SJCRH30 (cell line): ENCODE measurements around the gene IGDCC3. TPM values are rescaled to one million over a fixed set of nuclear protein-coding genes. Genes with fewer than 3 reads are reported as not detected.

Source experiments
- DNase-seq, 2 experiments: peaks; one replicate each; pipeline ENCODE4 v3.0.0-alpha.2; 2015 to 2020
- H3K27ac ChIP-seq: fragments of 250-450 bp; sonication (Bioruptor Pico); 2 replicates; pipeline ENCODE4 v1.5.1; 2020; ENCODE audit warnings: mild to moderate bottlenecking, moderate library complexity
- H3K27me3 ChIP-seq: fragments of 250-450 bp; sonication (Bioruptor Pico); 2 replicates; pipeline ENCODE4 v1.5.1; 2020; ENCODE audit warnings: mild to moderate bottlenecking, moderate library complexity
- H3K36me3 ChIP-seq: fragments of 250-450 bp; sonication (Bioruptor Pico); 2 replicates; pipeline ENCODE4 v1.5.1; 2020; ENCODE audit warnings: mild to moderate bottlenecking, moderate library complexity
- H3K4me1 ChIP-seq: fragments of 250-450 bp; sonication (Bioruptor Pico); 2 replicates; pipeline ENCODE4 v1.5.1; 2020; ENCODE audit warnings: mild to moderate bottlenecking, moderate library complexity
- H3K4me3 ChIP-seq: fragments of 250-450 bp; sonication (Bioruptor Pico); 2 replicates; pipeline ENCODE4 v1.5.1; 2020; ENCODE audit warnings: mild to moderate bottlenecking, moderate library complexity
- H3K9me3 ChIP-seq: fragments of 250-450 bp; sonication (Bioruptor Pico); replicated peaks from 2 replicates; pipeline ENCODE4 v1.5.1; 2020; ENCODE audit warnings: mild to moderate bottlenecking, moderate library complexity
- total RNA-seq: library from RNA; depleted of rRNA; stranded (reverse); fragments of >200 nt; shearing (Covaris generic); gene quantifications from 2 replicates; pipeline ENCODE4 v1.2.3, GENCODE V29; 2014

The IGDCC3 gene
- total RNA-seq, 1 experiment from 2014 or later, result 8.7 TPM

DNA sequence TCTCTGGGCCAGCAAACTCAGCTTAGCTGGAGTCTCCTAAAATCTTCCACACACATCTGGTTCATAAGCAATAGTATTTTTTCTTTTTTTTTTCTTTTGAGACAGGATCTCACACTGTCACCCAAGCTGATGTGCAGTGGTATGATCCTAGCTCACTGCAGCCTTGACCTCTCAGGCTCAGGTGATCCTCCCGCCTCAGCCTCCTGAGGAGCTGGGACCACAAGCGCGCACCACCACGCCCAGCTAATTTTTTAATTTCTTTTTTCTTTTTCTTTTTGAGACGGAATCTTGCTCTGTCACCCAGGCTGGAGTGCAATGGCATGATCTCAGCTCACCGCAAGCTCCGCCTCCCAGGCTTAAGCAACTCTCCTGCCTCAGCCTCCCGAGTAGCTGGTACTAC lies 39.0 kb downstream of the IGDCC3 start:
- Histone ChIP-seq H3K36me3 (no peaks in the 10 kb centered on the region), H3K9me3 (no peaks in the 10 kb centered on the region), H3K27ac (no peak overlapping the region), H3K4me3 (no peak overlapping the region), H3K27me3 (no peaks in the 10 kb centered on the region), H3K4me1 (peaks cover 5% of the 10 kb centered on the region; the same call in 1 of the 2 replicates)
- DNase-seq, result no peak

GRCh38 chr15:65338366-65338765 lies 39.4 kb downstream of the IGDCC3 start:
- Histone ChIP-seq H3K4me1 (peaks cover 5% of the 10 kb centered on the region; the same call in 1 of the 2 replicates), H3K36me3 (no peaks in the 10 kb centered on the region), H3K9me3 (no peaks in the 10 kb centered on the region), H3K27me3 (no peaks in the 10 kb centered on the region), H3K27ac (no peak overlapping the region), H3K4me3 (no peak overlapping the region)
- DNase-seq, result no peak

- no peaks in the 10 kb centered on the region for H3K36me3 ChIP-seq
- no peak overlapping the region for H3K4me3 ChIP-seq
- peaks cover 5% of the 10 kb centered on the region; the same call in 1 of the 2 replicates for H3K4me1 ChIP-seq
- no peak overlapping the region for H3K27ac ChIP-seq
- no peak for DNase-seq
- no peaks in the 10 kb centered on the region for H3K27me3 ChIP-seq
- H3K9me3 ChIP-seq, result no peaks in the 10 kb centered on the region
Measured at GRCh38 chr15:65337436-65338070, 40.2 kb downstream of the IGDCC3 start.

DNA sequence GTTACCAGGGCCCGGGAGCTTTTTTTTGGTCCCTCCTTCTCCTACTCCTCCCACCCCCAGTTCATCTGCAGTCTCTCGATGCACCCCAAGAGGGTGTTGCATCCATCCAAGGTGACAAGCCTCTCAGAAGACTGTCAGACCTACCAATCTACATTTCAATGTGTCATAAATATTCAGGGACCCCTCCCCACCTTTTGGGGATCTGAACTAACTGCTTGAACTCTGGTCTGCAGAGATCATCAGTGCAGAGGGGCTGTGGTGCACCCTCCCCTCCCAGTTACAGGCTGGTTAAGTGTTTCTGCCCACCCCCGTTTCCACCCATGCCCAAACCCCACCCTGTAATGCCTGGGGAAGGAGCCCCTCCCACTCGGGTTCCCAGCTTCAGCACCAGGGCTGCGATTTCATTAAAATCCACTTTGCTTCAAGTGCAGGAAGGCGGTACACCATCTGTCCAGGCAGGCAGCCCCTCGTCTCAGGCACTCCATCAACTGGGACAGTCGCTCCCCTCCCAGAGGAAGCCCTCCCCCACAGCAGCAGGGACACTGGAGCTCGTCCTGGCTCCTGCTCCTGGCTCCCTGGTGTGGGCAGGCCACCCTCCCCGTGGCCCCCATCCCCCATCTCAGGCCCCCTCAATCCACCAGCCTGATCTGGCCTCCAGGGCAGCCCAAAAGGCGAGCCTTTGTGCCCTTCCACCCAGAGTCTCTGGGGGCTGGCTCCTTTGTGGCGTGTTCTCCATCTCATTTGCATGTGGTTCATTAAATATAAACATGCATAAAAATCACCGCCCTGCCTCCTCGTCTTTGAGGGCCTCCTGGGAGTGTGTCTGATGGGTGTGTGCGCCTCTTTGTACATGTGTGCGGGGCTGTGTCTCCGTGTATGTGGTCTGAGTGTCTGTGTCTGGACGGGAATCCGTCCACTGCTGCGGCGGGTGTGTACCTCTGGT lies 41.0 kb downstream of the IGDCC3 start:
- no peak for DNase-seq
- Histone ChIP-seq H3K9me3 (no peaks in the 10 kb centered on the region), H3K36me3 (no peaks in the 10 kb centered on the region), H3K4me1 (peaks cover 5% of the 10 kb centered on the region; the same call in 1 of the 2 replicates), H3K27me3 (no peaks in the 10 kb centered on the region), H3K4me3 (no peak overlapping the region), H3K27ac (no peak overlapping the region)

DNA sequence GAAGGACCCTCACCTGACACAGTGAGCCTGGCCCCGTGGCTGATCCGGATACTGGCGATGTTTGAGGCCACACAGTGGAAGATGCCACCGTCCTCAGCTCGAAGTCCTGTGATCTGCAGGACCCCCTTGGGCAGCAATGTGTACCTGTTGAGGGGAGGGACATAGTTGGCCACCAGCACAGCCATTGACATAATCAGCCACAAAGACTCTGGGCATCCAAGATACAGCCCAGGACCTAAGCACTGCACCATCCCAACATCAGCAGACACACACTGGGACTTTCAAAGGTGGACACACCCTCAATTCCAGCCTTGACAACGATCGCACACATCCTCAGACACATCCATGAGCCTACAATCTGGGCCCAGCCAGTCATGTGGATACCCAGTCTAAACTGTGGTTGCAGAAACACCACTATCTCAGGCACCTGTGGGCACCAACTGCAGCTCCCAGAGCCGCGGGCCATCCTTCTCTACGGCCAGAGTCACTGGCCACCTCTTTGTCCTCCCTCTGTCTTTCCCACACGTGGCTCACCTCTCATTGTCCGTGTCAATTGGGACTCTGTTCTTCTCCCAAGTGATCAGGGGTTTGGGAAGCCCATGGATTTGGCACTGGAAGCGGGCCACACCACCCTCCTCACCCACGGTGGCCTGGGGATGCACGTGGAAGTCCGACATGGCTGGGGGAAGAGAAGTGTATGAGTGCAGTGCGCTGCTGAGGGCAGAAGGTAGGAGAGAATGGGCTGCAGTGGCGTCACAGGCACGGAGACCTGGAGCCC lies 42.3 kb downstream of the IGDCC3 start:
- Histone ChIP-seq H3K4me3 (no peak overlapping the region), H3K4me1 (peaks cover 5% of the 10 kb centered on the region; the same call in 1 of the 2 replicates), H3K27ac (no peak overlapping the region), H3K9me3 (no peaks in the 10 kb centered on the region), H3K36me3 (no peaks in the 10 kb centered on the region), H3K27me3 (no peaks in the 10 kb centered on the region)
- no peak for DNase-seq

GRCh38 chr15:65334586-65335231 lies 43.1 kb downstream of the IGDCC3 start:
- H3K4me1 ChIP-seq, result peaks cover 5% of the 10 kb centered on the region; the same call in 1 of the 2 replicates
- no peak for DNase-seq
- H3K27ac ChIP-seq, result no peak overlapping the region
- H3K9me3 ChIP-seq, result no peaks in the 10 kb centered on the region
- no peak overlapping the region for H3K4me3 ChIP-seq
- H3K36me3 ChIP-seq, result no peaks in the 10 kb centered on the region
- H3K27me3 ChIP-seq, result no peaks in the 10 kb centered on the region

DNA sequence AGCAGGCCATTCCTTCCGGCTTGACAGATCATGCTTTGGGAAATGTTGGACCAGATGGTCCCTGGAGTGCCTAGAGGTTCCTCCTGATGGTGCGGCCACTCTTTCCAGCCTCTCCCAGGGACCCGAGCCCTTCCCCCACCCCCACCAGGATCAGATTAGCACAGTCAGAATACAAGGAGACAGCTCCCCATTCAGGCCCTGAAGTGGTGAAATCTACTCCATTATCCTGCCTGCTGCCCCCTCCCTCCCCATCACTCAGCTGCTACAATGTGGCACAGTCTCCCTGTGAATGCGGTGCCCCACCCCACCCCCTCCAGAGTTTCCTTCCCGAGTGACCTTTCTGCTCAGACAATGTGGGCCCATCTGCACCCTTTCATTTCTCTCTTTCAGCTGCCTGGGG lies 43.9 kb downstream of the IGDCC3 start:
- no peaks in the 10 kb centered on the region for H3K36me3 ChIP-seq
- no peak overlapping the region for H3K27ac ChIP-seq
- DNase-seq, result no peak
- no peaks in the 10 kb centered on the region for H3K27me3 ChIP-seq
- no peak overlapping the region for H3K4me3 ChIP-seq
- H3K9me3 ChIP-seq, result no peaks in the 10 kb centered on the region
- H3K4me1 ChIP-seq, result peaks cover 5% of the 10 kb centered on the region; the same call in 1 of the 2 replicates

DNA sequence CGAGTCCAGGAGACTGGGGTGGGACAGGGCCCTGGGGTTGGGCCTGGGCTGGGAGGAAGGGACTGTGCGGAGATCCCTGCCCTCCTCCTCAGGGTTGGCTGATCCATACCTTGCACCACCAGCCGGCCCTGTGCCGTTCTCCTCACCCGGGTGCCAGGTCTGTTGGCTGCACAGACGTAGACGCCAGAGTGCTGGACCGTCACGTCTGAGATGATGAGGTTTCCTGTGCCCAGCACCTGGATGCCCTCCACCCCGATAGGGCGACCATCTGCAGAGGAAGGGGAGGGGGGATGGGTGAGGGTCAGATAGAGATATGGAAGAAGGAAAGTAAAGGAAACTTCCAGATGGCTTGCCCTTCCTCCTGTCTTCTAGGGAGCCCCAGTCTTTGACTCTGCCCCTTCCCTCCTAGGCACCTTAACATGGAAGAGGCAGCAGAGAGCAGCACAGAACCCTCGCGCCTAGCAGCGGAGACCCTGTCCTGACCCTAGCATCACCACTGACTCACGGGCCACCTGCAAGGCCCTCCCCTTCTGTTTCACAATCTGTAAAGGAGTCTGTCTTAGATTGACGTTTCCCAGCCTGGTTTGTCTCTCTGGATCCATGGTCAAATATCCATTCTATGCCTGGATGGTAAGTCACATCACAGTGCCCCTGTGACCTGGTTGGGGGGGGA lies 44.5 kb downstream of the IGDCC3 start:
- H3K4me3 ChIP-seq, result no peak overlapping the region
- peaks cover 5% of the 10 kb centered on the region; the same call in 1 of the 2 replicates for H3K4me1 ChIP-seq
- DNase-seq, result no peak
- H3K9me3 ChIP-seq, result no peaks in the 10 kb centered on the region
- no peaks in the 10 kb centered on the region for H3K27me3 ChIP-seq
- no peak overlapping the region for H3K27ac ChIP-seq
- H3K36me3 ChIP-seq, result no peaks in the 10 kb centered on the region

GRCh38 chr15:65332391-65333147 lies 45.2 kb downstream of the IGDCC3 start:
- Histone ChIP-seq H3K27ac (no peak overlapping the region), H3K4me1 (peaks cover 3% of the 10 kb centered on the region; the same call in 1 of the 2 replicates), H3K27me3 (no peaks in the 10 kb centered on the region), H3K9me3 (no peaks in the 10 kb centered on the region), H3K36me3 (no peaks in the 10 kb centered on the region), H3K4me3 (no peak overlapping the region)
- no peak for DNase-seq

DNA sequence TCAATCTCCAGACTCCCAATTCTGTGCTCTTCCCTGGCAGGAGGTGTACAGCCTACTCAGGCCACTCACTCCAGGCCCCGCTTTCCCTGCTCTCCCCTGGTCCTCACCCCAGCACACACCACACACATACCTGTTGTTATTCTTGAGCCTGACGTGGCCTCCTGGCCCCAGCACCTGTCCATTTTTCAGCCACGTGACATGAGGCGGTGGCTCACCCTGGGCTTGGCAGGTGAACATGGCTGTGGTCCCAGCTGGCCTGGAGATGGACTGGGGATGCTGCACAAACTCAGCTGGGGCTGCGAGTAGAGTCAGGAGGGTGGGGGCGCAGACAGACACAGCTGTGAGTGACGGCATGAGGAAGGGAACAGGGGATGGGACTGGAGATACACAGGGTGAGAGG lies 46.0 kb downstream of the IGDCC3 start:
- Histone ChIP-seq H3K4me1 (no peaks in the 10 kb centered on the region; the same call in 1 of the 2 replicates), H3K36me3 (no peaks in the 10 kb centered on the region), H3K4me3 (no peak overlapping the region), H3K27ac (no peak overlapping the region), H3K9me3 (no peaks in the 10 kb centered on the region), H3K27me3 (no peaks in the 10 kb centered on the region)
- DNase-seq, result no peak

- no peaks in the 10 kb centered on the region for H3K27me3 ChIP-seq
- H3K4me3 ChIP-seq, result no peak overlapping the region
- H3K36me3 ChIP-seq, result no peaks in the 10 kb centered on the region
- no peak overlapping the region for H3K27ac ChIP-seq
- no peaks in the 10 kb centered on the region; the same call in 1 of the 2 replicates for H3K4me1 ChIP-seq
- H3K9me3 ChIP-seq, result no peaks in the 10 kb centered on the region
- no peak for DNase-seq
Measured at GRCh38 chr15:65330934-65331645, 46.7 kb downstream of the IGDCC3 start.

DNA sequence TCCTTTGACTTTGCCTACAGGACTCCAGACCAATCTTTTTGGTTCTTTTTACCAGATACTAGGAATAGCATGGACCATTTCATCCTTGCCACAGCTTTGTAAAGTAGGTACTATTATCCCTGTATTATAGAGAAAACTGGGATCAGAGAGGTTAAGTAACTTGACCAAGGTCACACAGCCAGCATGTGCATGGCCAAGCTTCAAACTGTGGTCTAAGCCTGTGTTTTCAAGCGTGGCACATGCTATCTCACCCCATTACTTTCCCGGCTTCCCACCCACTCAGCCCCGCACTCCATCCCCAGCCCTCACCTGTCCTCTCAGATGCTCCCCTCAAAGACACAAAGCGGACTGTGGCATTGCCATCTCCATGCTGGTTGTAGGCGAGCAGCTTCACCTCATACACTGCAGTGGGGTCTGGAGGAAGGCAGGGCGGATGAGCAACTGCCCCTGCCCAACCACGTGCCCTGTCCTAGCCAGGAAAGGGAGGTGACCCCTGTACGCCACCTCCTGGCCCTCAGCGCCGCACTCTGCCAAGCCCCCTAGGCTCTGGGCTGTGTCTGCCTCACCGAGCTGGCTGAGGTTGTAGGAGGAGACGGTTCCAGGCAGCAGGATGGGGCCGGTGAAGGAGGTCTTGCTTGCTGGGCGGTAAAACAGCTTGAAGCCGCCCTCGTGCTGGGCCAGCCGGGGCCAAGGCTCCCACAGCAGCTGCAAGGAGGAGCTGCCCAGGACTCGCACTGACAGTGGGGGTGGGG lies 47.6 kb downstream of the IGDCC3 start:
- no peaks in the 10 kb centered on the region for H3K36me3 ChIP-seq
- H3K9me3 ChIP-seq, result no peaks in the 10 kb centered on the region
- H3K27me3 ChIP-seq, result no peaks in the 10 kb centered on the region
- no peaks in the 10 kb centered on the region; the same call in 1 of the 2 replicates for H3K4me1 ChIP-seq
- no peak overlapping the region for H3K27ac ChIP-seq
- H3K4me3 ChIP-seq, result no peak overlapping the region
- DNase-seq, result no peak
